NCI-H345 treated with DMSO at 0.1 percent for 48 hours (cell line): Measurements from ENCODE around the gene IMMP2L.

Experiments used
- DNase-seq: peaks from one replicate; lab custom pipeline; 2025; ENCODE audit not compliant: unreplicated experiment; lab: John Stamatoyannopoulos, UW

Gene IMMP2L

DNA sequence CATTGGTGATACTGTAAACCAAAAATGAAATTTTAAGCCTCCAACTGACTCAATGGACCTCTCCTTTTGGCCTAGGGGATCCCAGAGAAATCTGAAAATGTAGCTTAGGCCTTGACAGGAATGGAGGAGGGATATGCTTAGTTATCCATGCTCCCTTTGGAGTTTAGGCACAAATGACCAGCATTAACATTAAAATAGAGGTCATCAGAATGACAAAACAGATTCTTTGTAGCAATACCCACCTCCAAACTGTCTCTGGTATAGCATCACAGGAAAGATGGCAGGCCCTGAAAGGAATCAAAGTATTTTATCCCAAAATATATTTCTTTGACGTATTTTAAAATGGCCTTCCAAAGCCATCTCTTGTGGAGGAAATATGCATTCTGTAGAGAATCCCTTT, 510.5 kb downstream of the IMMP2L start:
- DNase-seq = no peak

- DNase-seq = no peak
These were observed 511.3 kb downstream of the IMMP2L start for GRCh38 chr7:111050875-111051416.

GRCh38 chr7:111049971-111050680, 512.2 kb downstream of the IMMP2L start:
- DNase-seq = no peak

- DNase-seq = no peak
These were observed 514.7 kb downstream of the IMMP2L start for GRCh38 chr7:111047595-111047994.

GRCh38 chr7:111045449-111045848, 516.8 kb downstream of the IMMP2L start:
- no peak for DNase-seq

DNA sequence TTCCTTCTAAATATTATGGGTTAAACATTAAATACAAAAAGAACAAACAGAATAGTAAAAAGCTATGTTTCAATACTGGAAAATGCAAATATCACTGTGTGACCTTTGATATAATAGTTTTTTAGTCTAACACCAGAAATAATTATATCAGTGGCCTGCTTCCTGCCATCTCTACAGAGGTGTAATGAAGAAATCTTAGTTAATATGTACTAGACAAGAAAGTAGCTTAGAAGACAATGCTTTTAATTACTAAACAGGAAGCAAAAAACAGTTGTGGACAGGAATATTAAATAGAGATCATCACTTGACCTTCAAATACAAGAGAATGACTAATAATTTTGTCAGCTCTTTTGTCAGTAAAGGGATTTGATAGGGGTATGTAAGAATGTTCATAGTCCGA, 518.7 kb downstream of the IMMP2L start:
- DNase-seq = no peak

DNA sequence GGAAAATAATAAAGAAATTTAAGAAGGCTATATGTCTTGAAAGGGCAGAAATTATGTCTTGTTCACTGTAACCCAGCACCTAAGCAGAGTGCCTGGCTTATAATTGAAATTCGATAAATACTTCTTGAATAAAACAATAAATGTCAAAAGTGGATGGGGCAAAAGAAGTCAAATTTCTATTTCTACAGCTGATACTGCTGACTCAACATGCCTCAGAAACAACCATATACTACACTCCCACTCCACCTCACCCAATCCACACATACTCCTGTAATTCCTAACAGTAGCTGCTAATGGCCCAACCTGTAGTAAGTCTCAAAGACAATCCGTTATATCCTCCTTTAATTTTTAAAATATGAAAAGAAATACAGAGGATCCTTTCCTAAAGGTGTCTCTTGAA, 519.5 kb downstream of the IMMP2L start:
- DNase-seq = no peak

GRCh38 chr7:111041577-111041976, 520.7 kb downstream of the IMMP2L start:
- DNase-seq = no peak

GRCh38 chr7:111038185-111038584, 524.1 kb downstream of the IMMP2L start:
- no peak for DNase-seq

DNA sequence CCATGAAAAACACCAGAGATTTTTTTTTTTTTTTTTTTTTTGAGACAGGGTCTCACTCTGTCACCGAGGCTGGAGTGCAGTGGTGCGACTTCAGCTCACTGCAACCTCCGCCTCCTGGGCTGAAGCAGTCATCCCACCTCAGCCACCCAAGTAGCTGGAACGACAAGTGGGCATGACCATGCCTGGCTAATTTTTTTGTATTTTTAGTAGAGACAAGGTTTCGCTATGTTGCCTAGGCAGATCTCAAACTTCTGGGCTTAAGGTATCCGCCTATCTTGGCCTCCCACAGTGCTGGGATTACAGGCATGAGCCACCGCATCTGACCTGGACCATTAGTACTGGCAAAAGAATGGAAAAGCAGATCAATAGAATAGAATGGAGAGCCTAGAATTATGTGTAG, 530.4 kb downstream of the IMMP2L start:
- no peak for DNase-seq

DNA sequence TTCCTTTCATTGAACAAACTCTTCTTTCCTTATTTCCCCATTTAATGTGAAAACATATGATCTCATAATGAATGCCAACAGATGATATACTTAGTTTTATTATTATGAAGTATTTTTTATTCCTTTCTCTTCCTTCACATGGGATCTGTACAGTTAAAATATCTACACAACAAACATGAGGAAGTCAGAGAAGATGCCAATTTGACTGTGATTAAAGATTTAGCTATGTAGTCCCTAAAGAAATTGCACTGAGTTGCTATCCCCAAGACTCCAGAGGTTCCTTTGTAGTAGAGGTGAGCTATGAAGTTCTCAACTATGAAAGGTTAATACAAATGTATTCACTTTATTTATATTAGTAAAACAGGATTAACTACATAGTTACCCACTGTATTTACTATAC, 532.0 kb downstream of the IMMP2L start:
- DNase-seq = no peak

DNA sequence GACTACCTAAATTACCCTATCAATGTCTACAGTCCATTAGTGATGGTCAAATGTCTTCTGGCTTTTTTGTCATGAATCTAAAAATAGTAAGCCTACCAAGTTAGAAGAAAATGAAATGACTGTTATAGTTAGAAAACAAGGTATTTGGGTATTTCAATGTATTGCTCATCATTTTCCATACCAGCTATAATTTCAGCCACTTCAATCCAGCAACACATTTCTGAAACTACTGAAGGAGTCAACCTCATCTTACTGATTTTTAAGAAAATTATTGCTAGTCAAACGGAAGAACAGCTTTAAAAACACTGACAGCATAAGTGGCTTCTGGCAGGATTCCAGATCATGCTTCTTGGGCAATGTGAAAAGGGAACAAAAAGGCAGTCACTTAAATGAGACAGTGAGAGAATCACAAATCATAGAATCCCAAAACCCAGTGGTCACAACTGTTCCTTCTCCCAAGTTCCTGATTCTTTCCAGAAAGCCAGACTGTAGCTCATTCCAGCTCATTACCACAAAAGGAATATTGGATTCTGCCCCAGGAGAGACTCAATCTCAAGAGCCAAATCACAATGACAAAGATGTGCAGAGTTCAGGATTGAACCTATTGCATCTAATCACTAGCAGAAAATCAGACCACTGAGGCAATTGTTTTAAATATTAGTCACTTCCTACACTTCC, 532.6 kb downstream of the IMMP2L start:
- peak; percentile 33 for DNase-seq

DNA sequence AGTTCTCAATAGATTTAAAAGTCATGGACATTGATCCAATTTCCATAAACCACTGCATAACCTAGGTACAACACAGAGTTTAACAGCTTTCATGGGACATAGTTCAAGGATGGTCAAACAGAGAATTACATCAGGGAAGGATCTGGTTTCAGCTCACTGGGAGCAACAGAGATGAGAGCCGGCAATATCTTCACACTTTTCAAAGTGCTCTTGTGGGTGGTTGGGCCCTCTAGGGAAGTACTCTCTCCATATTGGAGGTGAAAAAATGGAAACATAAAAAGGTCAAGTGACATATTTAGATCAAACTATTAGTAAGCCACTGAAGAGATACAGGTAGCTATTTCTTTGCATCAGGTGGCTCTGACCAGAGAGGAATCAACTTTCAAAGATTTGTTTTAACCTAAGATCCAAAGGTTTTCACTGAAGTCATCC, 533.1 kb downstream of the IMMP2L start:
- DNase-seq = no peak

GRCh38 chr7:111027396-111027795, 534.9 kb downstream of the IMMP2L start:
- no peak for DNase-seq

DNA sequence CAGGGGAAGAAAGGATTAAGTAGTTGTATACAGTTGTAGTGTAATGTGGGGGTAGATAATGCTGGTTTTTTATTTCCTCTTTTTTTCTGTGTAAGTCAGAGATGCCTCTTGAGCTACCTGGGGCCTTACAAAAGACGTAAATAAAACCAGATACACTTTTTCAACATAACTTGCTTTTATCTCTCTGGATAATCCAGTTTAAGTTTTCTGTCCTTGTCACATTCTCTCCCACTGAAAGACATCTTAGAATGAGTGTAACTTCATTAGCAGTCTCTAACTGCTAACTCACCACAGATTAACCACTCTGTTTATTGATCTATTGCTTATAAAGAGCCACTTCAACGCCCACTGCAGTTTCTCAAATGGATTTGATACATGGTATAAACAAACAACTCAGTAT, 535.5 kb downstream of the IMMP2L start:
- DNase-seq = peak; percentile 27

GRCh38 chr7:111026343-111026742, 535.9 kb downstream of the IMMP2L start:
- no peak for DNase-seq

DNA sequence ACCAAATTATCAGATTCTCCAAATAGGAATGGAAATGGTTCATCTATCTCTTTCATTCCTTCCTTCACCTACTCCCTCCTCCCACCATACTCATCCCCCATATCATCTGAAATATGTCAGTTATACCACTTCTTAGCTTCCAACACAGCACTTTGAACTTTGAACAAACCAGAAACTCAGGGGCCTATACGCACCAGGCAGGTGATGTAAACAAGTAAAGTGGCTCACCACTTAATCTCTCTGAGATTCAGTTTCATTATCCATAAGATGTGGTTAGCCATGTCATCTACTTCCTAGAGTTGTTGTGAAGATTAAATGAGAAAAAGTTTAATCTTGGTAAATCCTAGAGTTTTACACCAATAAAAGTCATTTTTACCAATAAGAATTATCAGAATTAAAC, 537.3 kb downstream of the IMMP2L start:
- no peak for DNase-seq

- no peak for DNase-seq
These were observed 543.1 kb downstream of the IMMP2L start for GRCh38 chr7:111018960-111019736.

- DNase-seq = no peak
These were observed 543.8 kb downstream of the IMMP2L start for GRCh38 chr7:111018447-111018846.

DNA sequence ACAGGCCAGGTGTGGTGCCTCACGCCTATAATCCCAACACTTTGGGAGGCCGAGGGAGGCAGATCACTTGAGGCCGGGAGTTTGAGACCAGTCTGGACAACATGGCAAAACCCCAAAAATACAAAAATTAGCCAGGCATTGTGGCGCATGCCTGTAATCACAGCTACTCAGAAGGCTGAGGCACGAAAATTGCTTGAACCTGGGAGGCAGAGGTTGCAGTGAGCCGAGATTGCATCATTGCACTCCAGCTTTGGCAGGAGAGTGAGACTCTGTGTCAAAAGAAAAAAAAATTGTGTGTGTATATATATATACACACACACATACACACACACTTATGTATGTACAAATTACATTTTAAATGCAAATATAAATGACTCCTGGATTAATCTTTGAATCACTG, 548.2 kb downstream of the IMMP2L start:
- no peak for DNase-seq

DNA sequence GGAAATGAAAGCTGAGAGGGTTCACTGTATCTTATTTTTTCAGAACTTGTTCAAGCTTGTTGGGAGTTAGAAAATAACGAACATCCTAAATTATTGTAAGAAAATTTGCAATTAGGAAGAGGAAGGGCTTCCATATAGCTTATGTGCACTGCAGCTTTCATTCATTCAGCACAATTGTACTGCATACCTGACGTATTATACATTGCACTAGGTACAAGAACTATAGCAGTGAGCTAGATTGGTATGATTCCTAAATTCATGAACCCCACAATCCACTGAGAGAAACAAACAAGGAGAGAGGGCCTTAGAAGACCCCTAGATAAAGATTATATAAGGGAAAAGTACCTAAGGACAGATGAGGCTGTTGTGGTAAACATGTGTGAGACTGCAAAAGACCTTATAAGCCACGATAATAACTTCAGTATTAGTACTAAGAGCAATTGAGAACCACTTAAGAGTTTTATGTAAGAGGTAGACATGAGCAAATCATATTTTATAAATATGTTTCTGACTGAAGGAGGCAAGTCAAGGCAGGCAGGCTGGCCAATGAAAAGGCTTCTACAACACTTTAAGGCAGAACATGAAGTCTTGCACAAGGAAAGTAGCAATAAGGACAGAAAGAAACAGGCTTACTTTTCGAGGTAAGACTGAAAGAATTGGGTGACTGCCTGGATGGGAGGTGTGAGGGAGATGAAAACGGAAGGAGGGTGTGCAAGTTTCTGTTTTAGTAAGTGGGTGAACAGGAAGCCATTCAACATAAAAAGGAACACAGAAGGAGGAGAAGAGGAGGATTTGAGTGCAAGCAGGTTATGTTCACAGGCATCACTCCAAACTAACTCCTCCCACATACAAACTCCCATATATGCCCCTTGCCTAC, 549.3 kb downstream of the IMMP2L start:
- DNase-seq = no peak
